Thymus (tissue), 11 donors: ENCODE data around the gene ANO2. TPM values are rescaled to one million over a fixed set of nuclear protein-coding genes. Genes with fewer than 3 reads are reported as not detected.

ENCODE experiments used
- DNase-seq, 9 donors: peaks; one replicate each; pipeline ENCODE4 v3.0.0-alpha.2; 2013; ENCODE audit warnings: low spot score in 9 of 9, low read depth in 6 of 9, missing footprints in 1 of 9
- H3K27ac ChIP-seq, 2 donors: one replicate each; pipeline ENCODE4 v1.5.1; 2013; ENCODE audit warnings: control low read depth in 1 of 2, low read depth in 1 of 2, low read length in 1 of 2, mild to moderate bottlenecking in 1 of 2, moderate library complexity in 1 of 2
- H3K27me3 ChIP-seq, 2 donors: one replicate each; pipeline ENCODE4 v1.5.1; 2013; ENCODE audit warnings: low read length in 1 of 2; ENCODE audit not compliant: control insufficient read depth in 2 of 2, insufficient read depth in 1 of 2
- H3K36me3 ChIP-seq, 2 donors: one replicate each; pipeline ENCODE4 v1.5.1; 2013; ENCODE audit warnings: low read length in 1 of 2, mild to moderate bottlenecking in 1 of 2, moderate library complexity in 1 of 2; ENCODE audit not compliant: control insufficient read depth in 2 of 2, insufficient read depth in 2 of 2
- H3K4me1 ChIP-seq, 2 donors: one replicate each; pipeline ENCODE4 v1.5.1; 2013; ENCODE audit warnings: low read length in 2 of 2; ENCODE audit not compliant: control insufficient read depth in 2 of 2, insufficient read depth in 2 of 2
- H3K4me3 ChIP-seq, 2 donors: one replicate each; pipeline ENCODE4 v1.5.1; 2013; ENCODE audit warnings: low read length in 2 of 2, control low read depth in 1 of 2, mild to moderate bottlenecking in 1 of 2
- H3K9me3 ChIP-seq, 2 donors: one replicate each; pipeline ENCODE4 v1.5.1; 2013; ENCODE audit warnings: low read length in 1 of 2, mild to moderate bottlenecking in 1 of 2; ENCODE audit not compliant: control insufficient read depth in 2 of 2, insufficient read depth in 1 of 2
- WGBS: extraction: QIAGEN DNeasy Blood & Tissue Kit; methylation state at CpG from one replicate; pipeline ENCODE4 v1.1.7; 2013; 5-methylcytosine and 5-hydroxymethylcytosine counted together
- polyA plus RNA-seq: library from polyadenylated mRNA; stranded (reverse); fragments of 200-250 nt; gene quantifications from one replicate; pipeline ENCODE4 v1.2.3, GENCODE V29; 2013
- total RNA-seq: library from RNA; stranded (reverse); fragments of 120-200 nt; gene quantifications from one replicate; pipeline ENCODE4 v1.2.4, GENCODE V29; 2013
- donor health status: healthy.

Gene ANO2
- total and polyA plus RNA-seq, 2 donors, result 0.57 to 1.4 TPM

DNA sequence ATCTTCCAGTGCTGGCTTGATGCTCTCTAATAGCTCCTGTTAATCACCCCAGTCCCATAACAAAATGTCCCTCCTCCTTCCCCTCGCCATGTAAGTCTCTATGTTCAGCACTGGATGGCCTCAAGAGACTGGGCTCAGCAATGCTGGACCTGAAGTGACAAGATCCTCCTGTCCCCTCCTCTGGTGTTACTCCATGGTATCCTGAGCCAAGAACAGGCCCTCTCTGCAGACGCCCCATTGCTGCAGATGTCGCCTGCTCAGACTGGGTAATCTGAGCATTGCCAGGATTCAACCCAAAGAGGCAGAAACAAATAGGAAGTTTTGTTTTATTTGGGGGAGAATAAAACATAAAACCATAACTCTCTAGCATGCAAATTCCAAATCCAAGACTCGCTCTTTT, 363.4 kb downstream of the ANO2 start:
- H3K4me1 ChIP-seq, result no peaks in the 10 kb centered on the region
- no peak for DNase-seq
- WGBS, result 96% methylated on average over 4 of the region's 4 CpGs
- H3K36me3 ChIP-seq, result no peaks in the 10 kb centered on the region
- no peak overlapping the region for H3K4me3 ChIP-seq
- no peaks in the 10 kb centered on the region for H3K27me3 ChIP-seq
- no peaks in the 10 kb centered on the region for H3K9me3 ChIP-seq
- H3K27ac ChIP-seq, result no peak overlapping the region

DNA sequence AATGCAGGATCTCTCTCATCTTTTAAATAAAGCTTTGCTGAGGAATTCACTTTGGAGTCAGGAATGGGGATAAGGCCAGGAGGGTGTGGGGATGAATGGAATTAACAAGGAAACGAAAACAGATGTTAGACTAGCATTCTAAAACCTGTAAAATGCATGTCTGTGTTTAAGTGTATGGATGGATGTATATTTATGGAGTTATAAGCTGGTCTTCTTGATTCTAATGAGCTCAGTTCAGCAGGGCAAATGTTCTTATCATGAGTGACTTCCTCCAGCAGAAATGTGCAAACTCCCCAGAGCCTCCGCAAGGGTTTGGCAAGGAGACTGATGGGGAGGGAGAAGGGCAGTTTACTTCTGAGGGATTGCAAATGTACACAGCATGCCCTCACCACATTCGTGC, 364.0 kb downstream of the ANO2 start:
- Histone ChIP-seq H3K36me3 (no peaks in the 10 kb centered on the region), H3K4me3 (no peak overlapping the region), H3K4me1 (no peaks in the 10 kb centered on the region), H3K9me3 (no peaks in the 10 kb centered on the region), H3K27ac (no peak overlapping the region), H3K27me3 (no peaks in the 10 kb centered on the region)
- DNase-seq, result no peak
- 78% methylated on average over 3 of the region's 3 CpGs for WGBS

DNA sequence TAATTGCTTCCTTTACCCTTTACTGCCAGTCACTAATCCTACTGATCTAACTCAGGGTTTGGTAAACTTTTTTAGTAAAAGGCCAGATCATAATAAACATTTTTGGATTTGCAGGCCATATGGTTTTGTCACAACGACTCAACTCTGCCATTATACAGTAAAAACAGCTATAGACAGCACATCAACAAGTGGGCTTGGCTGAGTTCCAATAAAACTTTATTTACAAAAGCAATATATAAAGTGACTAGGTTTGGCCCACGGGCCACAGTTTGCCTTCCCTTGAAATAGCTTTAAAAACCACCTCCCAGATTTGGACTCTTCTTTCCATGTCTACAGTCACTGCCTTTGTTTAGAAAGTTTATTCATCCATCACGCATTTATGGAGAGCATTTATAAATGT, 366.3 kb downstream of the ANO2 start:
- DNase-seq, result no peak
- WGBS, result 75% methylated on average over 3 of the region's 3 CpGs
- Histone ChIP-seq H3K27me3 (no peaks in the 10 kb centered on the region), H3K36me3 (no peaks in the 10 kb centered on the region), H3K9me3 (no peaks in the 10 kb centered on the region), H3K4me3 (no peak overlapping the region), H3K4me1 (no peaks in the 10 kb centered on the region), H3K27ac (no peak overlapping the region)

DNA sequence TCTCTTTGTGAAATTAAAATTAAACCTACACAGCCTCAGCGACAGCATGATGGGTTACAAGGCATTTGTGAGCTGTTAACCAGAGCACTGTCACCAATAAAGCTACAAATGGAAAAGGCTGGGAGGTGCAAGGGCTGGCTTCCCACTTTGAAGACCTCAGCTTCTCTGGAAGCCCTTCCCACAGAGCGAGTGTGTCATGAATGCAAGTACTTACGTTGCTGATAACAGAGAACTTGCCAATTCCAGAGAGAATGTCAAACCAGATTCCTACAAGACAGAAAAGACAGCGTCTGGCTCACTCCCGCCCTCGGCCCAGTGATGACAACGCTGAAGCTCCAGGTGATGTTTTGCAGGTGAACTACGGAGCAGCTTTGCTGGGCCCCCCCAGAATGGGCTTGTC, 367.3 kb downstream of the ANO2 start:
- H3K9me3 ChIP-seq, result no peaks in the 10 kb centered on the region
- no peaks in the 10 kb centered on the region for H3K36me3 ChIP-seq
- no peaks in the 10 kb centered on the region for H3K27me3 ChIP-seq
- no peak overlapping the region for H3K27ac ChIP-seq
- WGBS, result 92% methylated on average over 8 of the region's 8 CpGs
- H3K4me3 ChIP-seq, result no peak overlapping the region
- no peaks in the 10 kb centered on the region for H3K4me1 ChIP-seq
- DNase-seq, result no peak

DNA sequence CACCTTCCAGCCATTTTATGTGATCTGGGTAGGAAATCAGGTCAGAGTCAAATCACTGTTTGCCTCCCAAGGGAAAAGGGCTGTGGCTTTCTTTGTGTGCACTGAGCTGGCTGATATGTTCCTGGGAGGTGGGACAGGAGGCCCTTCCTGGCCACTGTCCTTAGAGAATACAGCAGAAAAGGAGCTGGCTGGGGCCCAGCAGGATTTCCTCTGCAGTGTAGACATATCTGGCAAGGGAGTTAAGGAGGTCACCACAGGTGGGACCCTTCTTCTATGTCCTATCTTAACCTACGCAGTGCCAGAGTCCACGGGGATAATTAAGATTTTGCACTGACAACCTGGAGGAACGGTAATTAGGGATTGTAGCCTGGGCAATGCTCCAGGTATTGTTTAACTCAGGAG, 367.8 kb downstream of the ANO2 start:
- no peaks in the 10 kb centered on the region for H3K36me3 ChIP-seq
- no peak overlapping the region for H3K4me3 ChIP-seq
- 90% methylated on average over 3 of the region's 3 CpGs for WGBS
- H3K27me3 ChIP-seq, result no peaks in the 10 kb centered on the region
- H3K9me3 ChIP-seq, result no peaks in the 10 kb centered on the region
- no peak overlapping the region for H3K27ac ChIP-seq
- no peaks in the 10 kb centered on the region for H3K4me1 ChIP-seq
- DNase-seq, result no peak

DNA sequence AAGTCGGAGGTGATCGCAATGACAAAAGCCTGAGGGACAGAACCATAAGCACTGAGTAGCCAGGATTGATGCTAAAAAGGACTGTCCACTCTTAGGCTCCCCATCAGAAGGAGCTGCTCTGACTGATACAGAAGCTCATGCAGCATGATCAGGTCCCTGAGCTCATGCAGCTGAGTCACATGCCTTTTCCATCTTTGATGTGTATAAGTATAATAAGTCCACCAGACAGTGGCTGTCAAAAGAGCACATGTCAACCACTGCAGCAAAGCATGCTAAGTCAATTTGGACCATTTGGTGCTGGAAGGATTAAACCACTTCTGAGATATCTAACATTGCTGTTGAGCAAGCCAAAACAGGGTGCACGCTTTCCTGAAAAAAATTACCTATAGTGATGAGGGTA, 369.1 kb downstream of the ANO2 start:
- no peaks in the 10 kb centered on the region for H3K4me1 ChIP-seq
- no peak for DNase-seq
- no peak overlapping the region for H3K27ac ChIP-seq
- no peak overlapping the region for H3K4me3 ChIP-seq
- 97% methylated on average over 3 of the region's 3 CpGs for WGBS
- H3K36me3 ChIP-seq, result no peaks in the 10 kb centered on the region
- H3K9me3 ChIP-seq, result no peaks in the 10 kb centered on the region
- H3K27me3 ChIP-seq, result peaks cover 0 to 3% of the 10 kb centered on the region in 2 donors

DNA sequence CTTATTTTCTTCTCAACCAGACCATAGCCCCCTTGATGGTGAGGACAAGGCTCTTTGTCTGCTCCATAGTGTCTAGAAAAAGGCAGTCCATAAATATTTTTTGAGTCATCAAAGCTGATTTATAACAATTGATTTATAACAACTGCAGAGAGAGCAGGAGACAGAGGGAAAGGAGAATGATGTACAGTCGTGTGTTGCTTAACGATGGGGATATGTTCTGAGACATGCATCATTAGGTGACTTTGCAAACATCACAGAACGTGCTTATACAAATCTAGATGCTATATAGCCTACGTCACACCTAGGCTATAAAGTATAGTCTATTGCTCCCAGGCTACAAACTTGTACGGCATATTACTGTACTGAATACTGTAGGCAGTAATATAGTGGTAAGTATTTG, 369.8 kb downstream of the ANO2 start:
- H3K27ac ChIP-seq, result no peak overlapping the region
- H3K27me3 ChIP-seq, result peaks cover 0 to 4% of the 10 kb centered on the region in 2 donors
- no peaks in the 10 kb centered on the region for H3K9me3 ChIP-seq
- H3K4me3 ChIP-seq, result no peak overlapping the region
- WGBS, result 73% methylated on average over 5 of the region's 5 CpGs
- H3K4me1 ChIP-seq, result no peaks in the 10 kb centered on the region
- DNase-seq, result no peak
- no peaks in the 10 kb centered on the region for H3K36me3 ChIP-seq

DNA sequence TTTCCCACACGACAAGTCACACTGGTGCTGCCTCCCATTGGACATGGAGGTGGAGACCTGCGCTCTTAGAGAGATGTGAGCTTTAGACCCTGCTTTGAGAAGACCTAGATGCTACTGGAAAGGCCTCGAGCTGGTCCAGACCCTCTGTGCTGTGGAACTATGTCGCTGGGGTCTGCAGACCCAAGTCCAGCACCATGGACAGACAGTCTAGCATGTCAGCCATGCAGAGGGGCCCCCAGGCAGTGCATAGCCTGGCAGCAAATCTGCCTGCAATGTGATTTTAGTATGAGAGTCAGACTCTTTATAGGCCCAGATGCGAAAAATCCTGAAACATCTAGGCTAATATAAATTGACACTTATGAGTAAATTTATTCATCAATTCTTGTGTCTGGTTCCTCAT, 371.7 kb downstream of the ANO2 start:
- H3K9me3 ChIP-seq, result no peaks in the 10 kb centered on the region
- H3K4me1 ChIP-seq, result no peaks in the 10 kb centered on the region
- DNase-seq, result no peak
- WGBS, result 94% methylated on average over 5 of the region's 5 CpGs
- H3K27me3 ChIP-seq, result peaks cover 0 to 4% of the 10 kb centered on the region in 2 donors
- no peaks in the 10 kb centered on the region for H3K36me3 ChIP-seq
- no peak overlapping the region for H3K4me3 ChIP-seq
- no peak overlapping the region for H3K27ac ChIP-seq

DNA sequence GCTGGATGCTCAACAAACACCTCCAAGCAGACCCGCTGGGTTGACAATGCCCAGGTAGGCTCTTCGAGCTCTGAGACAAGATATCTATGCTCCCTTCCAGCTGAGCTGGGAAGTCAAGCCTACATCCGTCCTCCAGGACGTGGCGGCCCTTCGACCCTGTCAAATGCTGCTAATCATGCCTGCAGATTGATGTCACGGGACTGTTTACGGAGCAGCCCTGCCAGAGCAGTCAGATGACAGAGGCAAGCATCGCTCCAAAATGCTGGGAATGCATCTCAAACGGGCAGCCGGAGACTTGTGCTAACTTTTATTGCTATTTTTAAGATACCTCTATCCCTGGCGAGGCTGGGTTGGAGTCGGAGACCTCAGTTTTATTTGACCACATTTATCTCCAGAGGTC, 373.9 kb downstream of the ANO2 start:
- Histone ChIP-seq H3K36me3 (no peaks in the 10 kb centered on the region), H3K4me1 (no peaks in the 10 kb centered on the region), H3K27ac (no peak overlapping the region), H3K27me3 (peaks cover 0 to 4% of the 10 kb centered on the region in 2 donors), H3K9me3 (no peaks in the 10 kb centered on the region), H3K4me3 (no peak overlapping the region)
- WGBS, result 79% methylated on average over 13 of the region's 13 CpGs
- DNase-seq, result no peak

DNA sequence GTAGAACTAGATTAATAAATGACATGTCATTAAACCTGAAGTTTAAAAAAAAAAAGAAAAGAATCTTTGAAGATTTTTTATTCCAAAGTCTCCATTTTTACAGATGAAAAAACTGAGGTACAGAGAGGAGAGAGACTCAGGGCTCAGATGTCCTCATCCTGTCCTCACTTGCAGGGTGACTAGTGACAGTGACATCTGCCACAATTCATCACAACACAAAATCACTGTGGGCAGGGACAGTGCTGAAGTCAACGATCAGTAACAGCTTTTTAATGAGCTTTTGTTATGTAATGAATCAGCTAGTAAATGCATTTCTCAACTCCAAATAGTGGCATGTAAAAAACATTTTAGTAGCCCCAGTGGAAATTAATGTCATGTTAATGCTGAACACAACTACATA, 374.6 kb downstream of the ANO2 start:
- H3K27ac ChIP-seq, result no peak overlapping the region
- no peaks in the 10 kb centered on the region for H3K36me3 ChIP-seq
- no peaks in the 10 kb centered on the region for H3K4me1 ChIP-seq
- no peak overlapping the region for H3K4me3 ChIP-seq
- 71% methylated on average over 1 of the region's 1 CpG for WGBS
- no peaks in the 10 kb centered on the region for H3K9me3 ChIP-seq
- H3K27me3 ChIP-seq, result peaks cover 0 to 4% of the 10 kb centered on the region in 2 donors
- DNase-seq, result no peak
